ENCODE results near the gene SLC50A1. TPM values are rescaled to one million over a fixed set of nuclear protein-coding genes. Genes with fewer than 3 reads are reported as not detected.

Gene SLC50A1
- polyA plus RNA-seq, 2 of the 4 experiments (the other 2 are of a cell fraction): 28.2 to 39.4 TPM

DNA sequence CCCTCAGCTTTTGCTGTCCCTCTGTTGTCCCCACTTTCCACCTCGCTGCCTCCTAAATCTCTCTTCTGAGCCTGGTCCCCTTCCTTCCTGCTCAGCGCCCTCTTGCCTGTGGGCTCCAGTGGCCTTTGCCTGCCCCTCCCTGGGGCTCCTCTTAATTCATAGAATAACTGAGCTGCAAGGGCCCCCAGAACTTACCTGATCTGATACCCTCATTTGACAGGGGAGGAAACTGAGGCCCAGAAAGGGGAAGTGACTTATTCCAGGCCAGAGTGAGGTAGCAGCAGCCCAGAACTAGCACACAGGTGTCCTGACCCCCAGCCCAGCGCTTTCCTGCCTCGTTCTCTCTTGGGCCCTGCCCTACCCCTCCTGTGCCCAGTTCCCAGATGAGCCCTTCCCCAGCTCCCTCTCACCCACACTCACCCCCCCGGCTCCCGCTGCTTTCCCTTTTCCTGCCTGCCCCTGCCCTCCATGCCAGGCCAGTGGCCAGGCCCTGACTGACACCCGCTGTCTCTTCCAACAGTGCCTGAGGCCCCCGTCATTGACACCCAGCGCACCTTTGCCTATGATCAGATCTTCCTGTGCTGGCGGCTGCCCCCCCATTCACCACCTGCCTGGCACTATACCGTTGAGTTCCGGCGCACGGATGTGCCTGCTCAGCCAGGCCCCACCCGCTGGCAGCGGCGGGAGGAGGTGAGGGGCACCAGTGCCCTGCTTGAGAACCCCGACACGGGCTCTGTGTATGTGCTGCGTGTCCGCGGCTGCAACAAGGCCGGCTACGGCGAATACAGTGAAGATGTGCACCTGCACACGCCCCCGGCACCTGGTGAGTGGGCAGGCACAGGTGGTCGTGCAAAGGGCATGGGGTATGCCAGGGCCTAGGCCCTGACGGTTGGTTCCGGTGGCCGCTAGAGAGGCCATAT is 43.7 kb downstream of the SLC50A1 start:
- TF ChIP-seq BHLHE40 (IDR thresholded peaks at IDR 0.05; ENCODE audit: low read depth, low read length): no peak
- no peak for TF ChIP-seq ZSCAN20 (CRISPR knock-in tag; IDR thresholded peaks at IDR 0.05)
- TF ChIP-seq NFE2L2 (conservative IDR thresholded peaks at IDR 0.05; ENCODE audit: low read length): no peak
- no peak for TF ChIP-seq KDM1A (IDR thresholded peaks at IDR 0.05; ENCODE audit: low read depth)
- no peak for TF ChIP-seq TFCP2L1 (CRISPR knock-in tag; IDR thresholded peaks at IDR 0.05)
- no peak for TF ChIP-seq HEYL (CRISPR knock-in tag; IDR thresholded peaks at IDR 0.05)
- TF ChIP-seq HDAC2 (IDR thresholded peaks at IDR 0.05): no peak
- 95% methylated on average over 24 of the region's 31 CpGs for WGBS (ENCODE audit: missing lambda C conversion rate)
- DNase-seq (ENCODE audit: low read depth in 1 of 2, low spot score in 1 of 2): no peak
- ChIA-PET POLR2A (interaction anchor here (2.4 kb wide), 1 partner anchor 14 kb away, joined by 9 read pairs; no protein-coding TSS in a partner anchor), CTCF (interaction anchor here (1.0 to 15.2 kb wide), 9 partner anchors 13 to 412 kb away, joined by 3 to 384 read pairs (median 4); no protein-coding TSS in a partner anchor)
- Histone ChIP-seq H3K4me3 (no peak overlapping the region), H3K4me1 (peaks cover 10% of the 10 kb centered on the region), H3K4me2 (no peak overlapping the region), H3K27ac (no peak overlapping the region), H3K9me3 (no peaks in the 10 kb centered on the region)
- FAIRE-seq: no peak
- ATAC-seq: no peak

DNA sequence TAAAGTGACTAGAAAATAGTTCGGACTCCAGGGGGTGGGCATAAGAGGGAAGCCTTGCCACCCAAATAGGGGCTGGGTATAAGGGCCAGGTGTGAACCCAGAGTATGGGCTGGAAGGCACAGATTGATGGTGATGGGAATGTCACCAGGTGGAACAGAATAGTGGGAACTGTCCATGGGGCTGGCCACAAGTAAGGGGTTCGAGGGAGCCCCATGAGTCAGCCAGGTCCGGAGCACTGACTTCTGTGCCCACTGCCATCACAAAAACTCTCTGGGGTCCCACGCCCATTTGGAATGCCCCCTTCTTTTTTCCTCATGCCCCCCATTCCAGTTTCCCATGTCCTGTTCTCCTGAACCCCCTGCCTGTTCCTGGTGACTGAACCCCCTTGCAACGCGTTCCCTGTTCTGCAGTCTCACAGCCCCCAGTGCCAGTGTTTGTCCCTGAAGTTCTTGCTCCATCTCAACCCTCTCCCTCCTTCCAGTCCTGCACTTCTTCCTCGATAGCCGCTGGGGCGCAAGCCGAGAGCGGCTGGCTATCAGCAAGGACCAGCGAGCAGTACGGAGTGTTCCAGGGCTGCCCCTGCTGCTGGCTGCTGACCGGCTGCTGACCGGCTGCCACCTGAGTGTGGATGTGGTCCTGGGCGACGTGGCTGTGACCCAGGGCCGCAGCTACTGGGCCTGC is 45.9 kb downstream of the SLC50A1 start:
- H3K9me3 ChIP-seq: no peaks in the 10 kb centered on the region
- CTCF ChIA-PET: interaction anchor here (1.1 to 9.7 kb wide), 2 partner anchors 9 to 12 kb away, joined by 4 to 176 read pairs; partner anchors contain the start of gene KRTCAP2
- no peak overlapping the region for H3K4me3 ChIP-seq
- FAIRE-seq (no peak), DNase-seq (ENCODE audit: low read depth in 1 of 2, low spot score in 1 of 2) (no peak), ATAC-seq (no peak)
- WGBS (ENCODE audit: missing lambda C conversion rate): 84% methylated on average over 15 of the region's 18 CpGs
- peaks cover 6% of the 10 kb centered on the region for H3K4me1 ChIP-seq
- POLR2A ChIA-PET: no interaction called here
- H3K27ac ChIP-seq: no peak overlapping the region
- TF ChIP-seq, protein P1, sequence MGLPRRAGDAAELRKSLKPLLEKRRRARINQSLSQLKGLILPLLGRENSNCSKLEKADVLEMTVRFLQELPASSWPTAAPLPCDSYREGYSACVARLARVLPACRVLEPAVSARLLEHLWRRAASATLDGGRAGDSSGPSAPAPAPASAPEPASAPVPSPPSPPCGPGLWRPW (IDR thresholded peaks at IDR 0.05): no peak
- no peak for TF ChIP-seq HOXB13 (CRISPR knock-in tag; IDR thresholded peaks at IDR 0.05; ENCODE audit: low read depth)
- TF ChIP-seq RCOR1 (IDR thresholded peaks at IDR 0.05; ENCODE audit: low read depth, low read length): no peak
- TF ChIP-seq CHD4 (IDR thresholded peaks at IDR 0.05; ENCODE audit: borderline replicate concordance): no peak
- TF ChIP-seq, protein P2, sequence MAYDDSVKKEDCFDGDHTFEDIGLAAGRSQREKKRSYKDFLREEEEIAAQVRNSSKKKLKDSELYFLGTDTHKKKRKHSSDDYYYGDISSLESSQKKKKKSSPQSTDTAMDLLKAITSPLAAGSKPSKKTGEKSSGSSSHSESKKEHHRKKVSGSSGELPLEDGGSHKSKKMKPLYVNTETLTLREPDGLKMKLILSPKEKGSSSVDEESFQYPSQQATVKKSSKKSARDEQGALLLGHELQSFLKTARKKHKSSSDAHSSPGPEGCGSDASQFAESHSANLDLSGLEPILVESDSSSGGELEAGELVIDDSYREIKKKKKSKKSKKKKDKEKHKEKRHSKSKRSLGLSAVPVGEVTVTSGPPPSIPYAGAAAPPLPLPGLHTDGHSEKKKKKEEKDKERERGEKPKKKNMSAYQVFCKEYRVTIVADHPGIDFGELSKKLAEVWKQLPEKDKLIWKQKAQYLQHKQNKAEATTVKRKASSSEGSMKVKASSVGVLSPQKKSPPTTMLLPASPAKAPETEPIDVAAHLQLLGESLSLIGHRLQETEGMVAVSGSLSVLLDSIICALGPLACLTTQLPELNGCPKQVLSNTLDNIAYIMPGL (CRISPR knock-in tag; IDR thresholded peaks at IDR 0.05; ENCODE audit: borderline replicate concordance): no peak
- TF ChIP-seq, protein P3, sequence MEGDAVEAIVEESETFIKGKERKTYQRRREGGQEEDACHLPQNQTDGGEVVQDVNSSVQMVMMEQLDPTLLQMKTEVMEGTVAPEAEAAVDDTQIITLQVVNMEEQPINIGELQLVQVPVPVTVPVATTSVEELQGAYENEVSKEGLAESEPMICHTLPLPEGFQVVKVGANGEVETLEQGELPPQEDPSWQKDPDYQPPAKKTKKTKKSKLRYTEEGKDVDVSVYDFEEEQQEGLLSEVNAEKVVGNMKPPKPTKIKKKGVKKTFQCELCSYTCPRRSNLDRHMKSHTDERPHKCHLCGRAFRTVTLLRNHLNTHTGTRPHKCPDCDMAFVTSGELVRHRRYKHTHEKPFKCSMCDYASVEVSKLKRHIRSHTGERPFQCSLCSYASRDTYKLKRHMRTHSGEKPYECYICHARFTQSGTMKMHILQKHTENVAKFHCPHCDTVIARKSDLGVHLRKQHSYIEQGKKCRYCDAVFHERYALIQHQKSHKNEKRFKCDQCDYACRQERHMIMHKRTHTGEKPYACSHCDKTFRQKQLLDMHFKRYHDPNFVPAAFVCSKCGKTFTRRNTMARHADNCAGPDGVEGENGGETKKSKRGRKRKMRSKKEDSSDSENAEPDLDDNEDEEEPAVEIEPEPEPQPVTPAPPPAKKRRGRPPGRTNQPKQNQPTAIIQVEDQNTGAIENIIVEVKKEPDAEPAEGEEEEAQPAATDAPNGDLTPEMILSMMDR (IDR thresholded peaks at IDR 0.05): no peak
- H3K4me2 ChIP-seq: no peak overlapping the region

DNA sequence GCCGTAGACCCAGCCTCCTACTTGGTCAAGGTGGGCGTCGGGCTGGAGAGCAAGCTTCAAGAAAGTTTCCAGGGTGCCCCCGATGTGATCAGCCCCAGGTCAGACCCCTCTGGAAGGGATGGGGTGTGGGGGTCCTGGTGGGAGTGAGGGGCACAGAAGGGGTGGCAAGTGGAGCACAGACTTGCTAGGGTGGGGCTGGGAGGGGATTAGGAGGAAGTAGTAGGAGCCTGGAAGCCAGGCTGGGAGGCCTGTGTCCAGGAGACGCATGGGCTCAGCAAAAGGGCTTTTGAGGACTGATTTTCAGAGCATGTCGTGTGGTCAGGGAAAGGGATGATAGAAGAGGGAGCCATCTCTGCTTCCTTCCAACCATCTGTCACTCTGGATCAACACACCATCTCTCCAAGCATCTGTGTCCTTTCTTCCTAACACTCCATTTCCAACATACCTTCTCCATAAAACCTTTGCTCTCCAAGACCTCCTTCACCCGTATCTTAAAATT is 46.4 kb downstream of the SLC50A1 start:
- CTCF ChIA-PET: interaction anchor here (1.1 kb wide), 1 partner anchor 9 kb away, joined by 4 read pairs; the partner anchor contains the start of gene KRTCAP2
- Histone ChIP-seq H3K4me1 (peaks cover 4% of the 10 kb centered on the region; the same call in 1 of the 3 replicates), H3K27ac (no peak overlapping the region), H3K4me3 (no peak overlapping the region), H3K4me2 (no peak overlapping the region), H3K9me3 (no peaks in the 10 kb centered on the region)
- DNase-seq (ENCODE audit: low read depth in 1 of 2, low spot score in 1 of 2) (no peak), ATAC-seq (no peak), FAIRE-seq (no peak)
- POLR2A ChIA-PET: no interaction called here
- WGBS (ENCODE audit: missing lambda C conversion rate): 96% methylated on average over 4 of the region's 7 CpGs
- TF ChIP-seq CHD4 (IDR thresholded peaks at IDR 0.05; ENCODE audit: borderline replicate concordance) (no peak), BHLHE40 (IDR thresholded peaks at IDR 0.05; ENCODE audit: low read depth, low read length) (no peak), TFCP2L1 (CRISPR knock-in tag; IDR thresholded peaks at IDR 0.05) (no peak), HEYL (CRISPR knock-in tag; IDR thresholded peaks at IDR 0.05) (no peak), JUN (IDR thresholded peaks at IDR 0.05) (no peak), KDM1A (IDR thresholded peaks at IDR 0.05; ENCODE audit: low read depth) (no peak), RFX5 (IDR thresholded peaks at IDR 0.05) (no peak), POLR2A (IDR thresholded peaks at IDR 0.05; ENCODE audit: low read length) (no peak), MAFK (IDR thresholded peaks at IDR 0.05; ENCODE audit: partially characterized antibody) (no peak), SREBF2 (IDR thresholded peaks at IDR 0.05) (no peak)
- TF ChIP-seq, protein P4, sequence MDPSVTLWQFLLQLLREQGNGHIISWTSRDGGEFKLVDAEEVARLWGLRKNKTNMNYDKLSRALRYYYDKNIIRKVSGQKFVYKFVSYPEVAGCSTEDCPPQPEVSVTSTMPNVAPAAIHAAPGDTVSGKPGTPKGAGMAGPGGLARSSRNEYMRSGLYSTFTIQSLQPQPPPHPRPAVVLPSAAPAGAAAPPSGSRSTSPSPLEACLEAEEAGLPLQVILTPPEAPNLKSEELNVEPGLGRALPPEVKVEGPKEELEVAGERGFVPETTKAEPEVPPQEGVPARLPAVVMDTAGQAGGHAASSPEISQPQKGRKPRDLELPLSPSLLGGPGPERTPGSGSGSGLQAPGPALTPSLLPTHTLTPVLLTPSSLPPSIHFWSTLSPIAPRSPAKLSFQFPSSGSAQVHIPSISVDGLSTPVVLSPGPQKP (IDR thresholded peaks at IDR 0.05; ENCODE audit: low read depth, low read length): no peak
- TF ChIP-seq, protein P5, sequence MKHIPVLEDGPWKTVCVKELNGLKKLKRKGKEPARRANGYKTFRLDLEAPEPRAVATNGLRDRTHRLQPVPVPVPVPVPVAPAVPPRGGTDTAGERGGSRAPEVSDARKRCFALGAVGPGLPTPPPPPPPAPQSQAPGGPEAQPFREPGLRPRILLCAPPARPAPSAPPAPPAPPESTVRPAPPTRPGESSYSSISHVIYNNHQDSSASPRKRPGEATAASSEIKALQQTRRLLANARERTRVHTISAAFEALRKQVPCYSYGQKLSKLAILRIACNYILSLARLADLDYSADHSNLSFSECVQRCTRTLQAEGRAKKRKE (CRISPR knock-in tag; IDR thresholded peaks at IDR 0.05; ENCODE audit: low read depth): no peak

Measured in A549 (cell line).